Measurements from ENCODE around the gene GAS6. TPM values are rescaled to one million over a fixed set of nuclear protein-coding genes. Genes with fewer than 3 reads are reported as not detected.

Gene GAS6
- total RNA-seq, 1 experiment from 2014 or later, result 49.4 TPM

- DNase-seq (ENCODE audit: low read depth, low spot score) (no peak), ATAC-seq (no peak)
- no TSS peak for BruUV-seq (replicated peaks)
- Histone ChIP-seq H3K27ac (ENCODE audit: low read depth, low read length) (no peak overlapping the region), H3K27me3 (ENCODE audit: insufficient read depth, low read length) (no peaks in the 10 kb centered on the region), H3K9me3 (ENCODE audit: control insufficient read depth in 1 of 2, insufficient read depth in 1 of 2, low read depth in 1 of 2, low read length in 2 of 2) (no peaks in the 10 kb centered on the region), H2AFZ (ENCODE audit: low read depth, low read length, poor library complexity, severe bottlenecking) (no peak overlapping the region), H3K79me2 (ENCODE audit: insufficient read depth, low read length) (no peaks in the 10 kb centered on the region), H4K20me1 (ENCODE audit: insufficient read depth) (no peaks in the 10 kb centered on the region), H3K36me3 (ENCODE audit: control insufficient read depth in 1 of 2, insufficient read depth in 2 of 2, low read length in 2 of 2) (no peaks in the 10 kb centered on the region), H3K9ac (ENCODE audit: low read length) (no peak overlapping the region), H3K9me2 (ENCODE audit: insufficient read depth) (no peaks in the 10 kb centered on the region), H3K4me3 (replicated peaks in 1 of 2; ENCODE audit: low read depth in 1 of 2, low read length in 2 of 2) (no peak overlapping the region), H3K4me2 (ENCODE audit: low read length) (no peak overlapping the region), H3K4me1 (ENCODE audit: control insufficient read depth in 1 of 2, insufficient read depth in 2 of 2, low read length in 2 of 2) (no peaks in the 10 kb centered on the region)
- intact Hi-C loops (cut with micrococcal nuclease), result no loop called here
- ChIA-PET POLR2A (no interaction called here), CTCF (no interaction called here), RAD21 (ENCODE audit: low non-redundant PET in 1 of 2, low total read pairs in 2 of 2, uncharacterized antibody in 2 of 2, unreplicated experiment in 2 of 2) (no interaction called here)
- TF ChIP-seq YY1 (IDR thresholded peaks at IDR 0.05; ENCODE audit: extremely low read depth, insufficient replicate concordance, low read depth, low read length) (no peak), ZNF274 (IDR thresholded peaks at IDR 0.05; ENCODE audit: low read depth, low read length) (no peak), TCF7L2 (IDR thresholded peaks at IDR 0.05; ENCODE audit: borderline replicate concordance, extremely low read depth, insufficient read depth, insufficient read length) (no peak)
- TF ChIP-seq, protein P1, sequence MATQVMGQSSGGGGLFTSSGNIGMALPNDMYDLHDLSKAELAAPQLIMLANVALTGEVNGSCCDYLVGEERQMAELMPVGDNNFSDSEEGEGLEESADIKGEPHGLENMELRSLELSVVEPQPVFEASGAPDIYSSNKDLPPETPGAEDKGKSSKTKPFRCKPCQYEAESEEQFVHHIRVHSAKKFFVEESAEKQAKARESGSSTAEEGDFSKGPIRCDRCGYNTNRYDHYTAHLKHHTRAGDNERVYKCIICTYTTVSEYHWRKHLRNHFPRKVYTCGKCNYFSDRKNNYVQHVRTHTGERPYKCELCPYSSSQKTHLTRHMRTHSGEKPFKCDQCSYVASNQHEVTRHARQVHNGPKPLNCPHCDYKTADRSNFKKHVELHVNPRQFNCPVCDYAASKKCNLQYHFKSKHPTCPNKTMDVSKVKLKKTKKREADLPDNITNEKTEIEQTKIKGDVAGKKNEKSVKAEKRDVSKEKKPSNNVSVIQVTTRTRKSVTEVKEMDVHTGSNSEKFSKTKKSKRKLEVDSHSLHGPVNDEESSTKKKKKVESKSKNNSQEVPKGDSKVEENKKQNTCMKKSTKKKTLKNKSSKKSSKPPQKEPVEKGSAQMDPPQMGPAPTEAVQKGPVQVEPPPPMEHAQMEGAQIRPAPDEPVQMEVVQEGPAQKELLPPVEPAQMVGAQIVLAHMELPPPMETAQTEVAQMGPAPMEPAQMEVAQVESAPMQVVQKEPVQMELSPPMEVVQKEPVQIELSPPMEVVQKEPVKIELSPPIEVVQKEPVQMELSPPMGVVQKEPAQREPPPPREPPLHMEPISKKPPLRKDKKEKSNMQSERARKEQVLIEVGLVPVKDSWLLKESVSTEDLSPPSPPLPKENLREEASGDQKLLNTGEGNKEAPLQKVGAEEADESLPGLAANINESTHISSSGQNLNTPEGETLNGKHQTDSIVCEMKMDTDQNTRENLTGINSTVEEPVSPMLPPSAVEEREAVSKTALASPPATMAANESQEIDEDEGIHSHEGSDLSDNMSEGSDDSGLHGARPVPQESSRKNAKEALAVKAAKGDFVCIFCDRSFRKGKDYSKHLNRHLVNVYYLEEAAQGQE (IDR thresholded peaks at IDR 0.05; ENCODE audit: low read depth), result no peak
These were observed 22.8 kb upstream of the GAS6 start for GRCh38 chr13:113886561-113887112.

- intact Hi-C loops (cut with micrococcal nuclease), result no loop called here
- TF ChIP-seq YY1 (IDR thresholded peaks at IDR 0.05; ENCODE audit: extremely low read depth, insufficient replicate concordance, low read depth, low read length) (no peak), ZFX (IDR thresholded peaks at IDR 0.05) (no peak), SP1 (IDR thresholded peaks at IDR 0.05; ENCODE audit: low read depth) (no peak), JUND (IDR thresholded peaks at IDR 0.05) (no peak), EGR1 (IDR thresholded peaks at IDR 0.05; ENCODE audit: low read depth) (no peak), ELF1 (IDR thresholded peaks at IDR 0.05; ENCODE audit: borderline replicate concordance, low read depth) (no peak), CBX3 (IDR thresholded peaks at IDR 0.05; ENCODE audit: low read depth) (no peak), POLR2A (IDR thresholded peaks at IDR 0.05; ENCODE audit: borderline replicate concordance, extremely low read depth, insufficient read depth, insufficient read length) (no peak), RAD21 (IDR thresholded peaks at IDR 0.05; ENCODE audit: low read depth) (no peak)
- TF ChIP-seq, protein P2, sequence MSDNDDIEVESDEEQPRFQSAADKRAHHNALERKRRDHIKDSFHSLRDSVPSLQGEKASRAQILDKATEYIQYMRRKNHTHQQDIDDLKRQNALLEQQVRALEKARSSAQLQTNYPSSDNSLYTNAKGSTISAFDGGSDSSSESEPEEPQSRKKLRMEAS (IDR thresholded peaks at IDR 0.05), result no peak
- TF ChIP-seq, protein P3, sequence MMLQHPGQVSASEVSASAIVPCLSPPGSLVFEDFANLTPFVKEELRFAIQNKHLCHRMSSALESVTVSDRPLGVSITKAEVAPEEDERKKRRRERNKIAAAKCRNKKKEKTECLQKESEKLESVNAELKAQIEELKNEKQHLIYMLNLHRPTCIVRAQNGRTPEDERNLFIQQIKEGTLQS (IDR thresholded peaks at IDR 0.05), result no peak
- TF ChIP-seq, protein P1 (IDR thresholded peaks at IDR 0.05; ENCODE audit: low read depth), result no peak
These were observed 20.9 kb upstream of the GAS6 start for GRCh38 chr13:113884821-113885220.

More at GRCh38 chr13:113884821-113885220, 20.9 kb upstream of the GAS6 start:
- H3K27ac ChIP-seq (ENCODE audit: low read depth, low read length), result no peak overlapping the region
- no TSS peak for BruUV-seq (replicated peaks)
- no peak overlapping the region for H3K9ac ChIP-seq (ENCODE audit: low read length)
- ChIA-PET CTCF (no interaction called here), RAD21 (ENCODE audit: low non-redundant PET in 1 of 2, low total read pairs in 2 of 2, uncharacterized antibody in 2 of 2, unreplicated experiment in 2 of 2) (no interaction called here), POLR2A (no interaction called here)
- no peaks in the 10 kb centered on the region for H3K36me3 ChIP-seq (ENCODE audit: control insufficient read depth in 1 of 2, insufficient read depth in 2 of 2, low read length in 2 of 2)
- H3K4me2 ChIP-seq (ENCODE audit: low read length), result no peak overlapping the region
- H3K9me3 ChIP-seq (ENCODE audit: control insufficient read depth in 1 of 2, insufficient read depth in 1 of 2, low read depth in 1 of 2, low read length in 2 of 2), result no peaks in the 10 kb centered on the region
- ATAC-seq (no peak), DNase-seq (ENCODE audit: low read depth, low spot score) (no peak)
- H3K79me2 ChIP-seq (ENCODE audit: insufficient read depth, low read length), result no peaks in the 10 kb centered on the region
- H4K20me1 ChIP-seq (ENCODE audit: insufficient read depth), result no peaks in the 10 kb centered on the region
- H3K9me2 ChIP-seq (ENCODE audit: insufficient read depth), result no peaks in the 10 kb centered on the region
- no peak overlapping the region for H2AFZ ChIP-seq (ENCODE audit: low read depth, low read length, poor library complexity, severe bottlenecking)
- H3K27me3 ChIP-seq (ENCODE audit: insufficient read depth, low read length), result no peaks in the 10 kb centered on the region
- no peaks in the 10 kb centered on the region for H3K4me1 ChIP-seq (ENCODE audit: control insufficient read depth in 1 of 2, insufficient read depth in 2 of 2, low read length in 2 of 2)
- no peak overlapping the region for H3K4me3 ChIP-seq (replicated peaks in 1 of 2; ENCODE audit: low read depth in 1 of 2, low read length in 2 of 2)

Measured in HCT116 (cell line).